GM21447 (cell line): Measurements from ENCODE around the gene TMEM163.
"Not testable (repeated sequence)": the region's sequence is repeated elsewhere in the genome, so short reads cannot be mapped to it uniquely, and the experiment has no call there.

Experiments used
- ATAC-seq: cut with Tn5 transposase; IDR thresholded peaks from one replicate; pipeline ENCODE4 v1.9.1; 2021; ENCODE audit not compliant: unreplicated experiment

The TMEM163 gene

GRCh38 chr2:134718817-134719814 lies at the start of gene TMEM163:
Gene TMEM163, minus strand, starts transcription at chr2:134719000.
- no peak for ATAC-seq

GRCh38 chr2:134766583-134766982 lies 47.8 kb upstream of the TMEM163 start:
- ATAC-seq = no peak

GRCh38 chr2:134765987-134766386 lies 47.2 kb upstream of the TMEM163 start:
- ATAC-seq = no peak

- no peak for ATAC-seq
Observed at GRCh38 chr2:134764164-134764563, 45.4 kb upstream of the TMEM163 start.

GRCh38 chr2:134763164-134763710 lies 44.4 kb upstream of the TMEM163 start:
- no peak for ATAC-seq

GRCh38 chr2:134762508-134762907 lies 43.7 kb upstream of the TMEM163 start:
- ATAC-seq = no peak

- ATAC-seq = no peak
Observed at GRCh38 chr2:134760385-134760784, 41.6 kb upstream of the TMEM163 start.

- ATAC-seq = peak; percentile 94
Observed at GRCh38 chr2:134758633-134759032, 39.8 kb upstream of the TMEM163 start.

GRCh38 chr2:134751981-134752380 lies 33.2 kb upstream of the TMEM163 start:
- not testable (repeated sequence) for ATAC-seq

GRCh38 chr2:134745546-134745945 lies 26.7 kb upstream of the TMEM163 start:
- no peak for ATAC-seq

GRCh38 chr2:134745023-134745422 lies 26.2 kb upstream of the TMEM163 start:
- no peak for ATAC-seq

GRCh38 chr2:134739879-134740301 lies 21.1 kb upstream of the TMEM163 start:
- peak; percentile 89 for ATAC-seq

- no peak for ATAC-seq
Observed at GRCh38 chr2:134739236-134739878, 20.6 kb upstream of the TMEM163 start.

GRCh38 chr2:134738141-134738870 lies 19.5 kb upstream of the TMEM163 start:
- no peak for ATAC-seq

GRCh38 chr2:134737671-134738070 lies 18.9 kb upstream of the TMEM163 start:
- ATAC-seq = no peak

GRCh38 chr2:134736167-134736880 lies 17.5 kb upstream of the TMEM163 start:
- ATAC-seq = no peak

- ATAC-seq = no peak
Observed at GRCh38 chr2:134728163-134728562, 9.4 kb upstream of the TMEM163 start.

- no peak for ATAC-seq
Observed at GRCh38 chr2:134727385-134727784, 8.6 kb upstream of the TMEM163 start.

GRCh38 chr2:134726645-134727044 lies 7.8 kb upstream of the TMEM163 start:
- ATAC-seq = no peak

- ATAC-seq = no peak
Observed at GRCh38 chr2:134725876-134726275, 7.1 kb upstream of the TMEM163 start.
